A549 (cell line): ENCODE results near the gene MYO19. TPM values are rescaled to one million over a fixed set of nuclear protein-coding genes. Genes with fewer than 3 reads are reported as not detected.
"Not testable (repeated sequence)": the region's sequence is repeated elsewhere in the genome, so short reads cannot be mapped to it uniquely, and the experiment has no call there.

Experiments
- ATAC-seq, 2 experiments: fragments of 200-7000 bp in 1 of 2; fragments of >200 bp in 1 of 2; cut with Nextera tagmentation in 1 of 2; cut with Tn5 transposase in 1 of 2; 3 replicates each; pipeline versions ENCODE4 v1.8.0 to v1.9.1; 2018 to 2020; ENCODE audit warnings: mild to moderate bottlenecking in 1 of 2, moderate library complexity in 1 of 2
- CTCF ChIA-PET: fragments of 300-600 bp; sonication (Branson Sonifier 250); formaldehyde crosslinking; extraction: SDS; loops from one replicate; lab custom pipeline; 2021; ENCODE audit warnings: antibody characterized with exemption, inconsistent platforms; lab: Yijun Ruan, JAX
- POLR2A ChIA-PET: fragments of 350-600 bp; formaldehyde crosslinking; extraction: SDS; loops from one replicate; lab custom pipeline; 2021; ENCODE audit warnings: antibody characterized with exemption, inconsistent platforms; lab: Yijun Ruan, JAX
- DNase-seq, 2 experiments: peaks; one replicate each; pipeline versions ENCODE4 v3.0.0 to v3.0.0-alpha.2; 2011 to 2016; ENCODE audit warnings: low read depth in 1 of 2, low spot score in 1 of 2
- FAIRE-seq: peaks from 2 replicates; lab custom pipeline; 2011; peaks lifted over from hg19 to GRCh38; lab: Jason Lieb, UNC
- H3K27ac ChIP-seq, 2 experiments: fragments of >200 bp; sonication (Bioruptor Twin); formaldehyde crosslinking; 3 replicates each; pipeline ENCODE4 v1.5.1; 2016 to 2017
- H3K4me1 ChIP-seq: fragments of >200 bp; sonication (Bioruptor Twin); formaldehyde crosslinking; 3 replicates; pipeline ENCODE4 v1.6.1; 2016
- H3K4me2 ChIP-seq: fragments of >200 bp; sonication (Bioruptor Twin); formaldehyde crosslinking; 3 replicates; pipeline ENCODE4 v1.6.1; 2016
- H3K4me3 ChIP-seq: fragments of >200 bp; sonication (Bioruptor Twin); formaldehyde crosslinking; 3 replicates; pipeline ENCODE4 v1.5.1; 2016
- H3K9me3 ChIP-seq: fragments of >200 bp; sonication (Bioruptor Twin); formaldehyde crosslinking; 3 replicates; pipeline ENCODE4 v1.6.1; 2016
- BHLHE40 ChIP-seq: IDR thresholded peaks from 2 replicates; pipeline ENCODE4 v1.6.1; 2012; ENCODE audit warnings: low read depth, low read length, inconsistent platforms
- CBX8 ChIP-seq: fragments of 200-600 bp; sonication (generic); IDR thresholded peaks from 2 replicates; pipeline ENCODE4 v1.6.1; 2016
- CEBPB ChIP-seq, 2 experiments: fragments of >200 bp in 1 of 2; sonication (Bioruptor Twin) in 1 of 2; formaldehyde crosslinking in 1 of 2; IDR thresholded peaks; 2 replicates each; pipeline ENCODE4 v1.6.1; 2012 to 2016
- CHD4 ChIP-seq: fragments of 200-600 bp; sonication (generic); IDR thresholded peaks from 2 replicates; pipeline ENCODE4 v1.6.1; 2016; ENCODE audit warnings: antibody characterized with exemption, mild to moderate bottlenecking, borderline replicate concordance
- FOXS1 ChIP-seq: fragments of 250-450 bp; sonication (Bioruptor Pico); IDR thresholded peaks from 2 replicates; pipeline ENCODE4 v1.5.0; 2020; ENCODE audit warnings: mild to moderate bottlenecking, moderate library complexity
- KDM1A ChIP-seq: fragments of 200-600 bp; sonication (generic); IDR thresholded peaks from 2 replicates; pipeline ENCODE4 v1.6.1; 2016; ENCODE audit warnings: low read depth, mild to moderate bottlenecking
- MAZ ChIP-seq: fragments of 150-350 bp; IDR thresholded peaks from 2 replicates; pipeline ENCODE4 v1.6.1; 2014; ENCODE audit warnings: antibody characterized with exemption, low read depth, low read length, borderline replicate concordance
- NR3C1 ChIP-seq: fragments of >200 bp; sonication (Bioruptor Twin); formaldehyde crosslinking; IDR thresholded peaks from 3 replicates; pipeline ENCODE4 v1.6.1; 2017
- POLR2A ChIP-seq: IDR thresholded peaks from 2 replicates; pipeline ENCODE4 v1.6.1; 2012; ENCODE audit warnings: mild to moderate bottlenecking, low read length
- RAD21 ChIP-seq, 2 experiments: fragments of >200 bp in 1 of 2; sonication (Bioruptor Twin) in 1 of 2; formaldehyde crosslinking in 1 of 2; IDR thresholded peaks in 1 of 2; conservative IDR thresholded peaks in 1 of 2; 2 replicates in 1 of 2; 3 replicates in 1 of 2; pipeline ENCODE4 v1.6.1; 2012 to 2018; ENCODE audit warnings: inconsistent platforms in 1 of 2
- RFX5 ChIP-seq: fragments of 450-650 bp; IDR thresholded peaks from 2 replicates; pipeline ENCODE4 v1.7.1; 2014; ENCODE audit warnings: antibody characterized with exemption, mild to moderate bottlenecking, moderate library complexity
- TP53 ChIP-seq: fragments of 250-450 bp; sonication (Bioruptor Pico); IDR thresholded peaks from 2 replicates; pipeline ENCODE4 v1.5.0; 2021; ENCODE audit warnings: mild to moderate bottlenecking, moderate library complexity
- WGBS: methylation state at CpG from one replicate; pipeline ENCODE4 v1.1.6; 2017; ENCODE audit errors: missing lambda C conversion rate; 5-methylcytosine and 5-hydroxymethylcytosine counted together
- polyA plus RNA-seq, 4 experiments: library from polyadenylated mRNA; depleted of rRNA in 3 of 4; stranded (reverse); fragments of >200 nt; fragmentation: RNase III in 1 of 4; extraction: RNeasy Plus Mini Kit Qiagen cat#74134 plus additional on column Dnase treatment in 1 of 4; gene quantifications; 2 replicates in 3 of 4; 3 replicates in 1 of 4; pipeline ENCODE4 v1.2.3, GENCODE V29; 2011 to 2017
- TF ChIP-seq, protein P1 (sequence below): fragments of >200 bp; sonication (Bioruptor Twin); formaldehyde crosslinking; IDR thresholded peaks from 3 replicates; pipeline ENCODE4 v1.6.1; 2016
- TF ChIP-seq, protein P2 (sequence below): IDR thresholded peaks from 2 replicates; pipeline ENCODE4 v1.6.1; 2012
- TF ChIP-seq, protein P3 (sequence below): fragments of 150-350 bp; IDR thresholded peaks from 2 replicates; pipeline ENCODE4 v1.6.1; 2014; ENCODE audit warnings: low read depth, mild to moderate bottlenecking, low read length
- TF ChIP-seq, protein P4 (sequence below): fragments of 450-650 bp; IDR thresholded peaks from 2 replicates; pipeline ENCODE4 v1.6.1; 2014; ENCODE audit warnings: antibody characterized with exemption

Gene MYO19
- polyA plus RNA-seq, 2 of the 4 experiments (the other 2 are of a cell fraction) = 91.7 to 99.0 TPM

DNA sequence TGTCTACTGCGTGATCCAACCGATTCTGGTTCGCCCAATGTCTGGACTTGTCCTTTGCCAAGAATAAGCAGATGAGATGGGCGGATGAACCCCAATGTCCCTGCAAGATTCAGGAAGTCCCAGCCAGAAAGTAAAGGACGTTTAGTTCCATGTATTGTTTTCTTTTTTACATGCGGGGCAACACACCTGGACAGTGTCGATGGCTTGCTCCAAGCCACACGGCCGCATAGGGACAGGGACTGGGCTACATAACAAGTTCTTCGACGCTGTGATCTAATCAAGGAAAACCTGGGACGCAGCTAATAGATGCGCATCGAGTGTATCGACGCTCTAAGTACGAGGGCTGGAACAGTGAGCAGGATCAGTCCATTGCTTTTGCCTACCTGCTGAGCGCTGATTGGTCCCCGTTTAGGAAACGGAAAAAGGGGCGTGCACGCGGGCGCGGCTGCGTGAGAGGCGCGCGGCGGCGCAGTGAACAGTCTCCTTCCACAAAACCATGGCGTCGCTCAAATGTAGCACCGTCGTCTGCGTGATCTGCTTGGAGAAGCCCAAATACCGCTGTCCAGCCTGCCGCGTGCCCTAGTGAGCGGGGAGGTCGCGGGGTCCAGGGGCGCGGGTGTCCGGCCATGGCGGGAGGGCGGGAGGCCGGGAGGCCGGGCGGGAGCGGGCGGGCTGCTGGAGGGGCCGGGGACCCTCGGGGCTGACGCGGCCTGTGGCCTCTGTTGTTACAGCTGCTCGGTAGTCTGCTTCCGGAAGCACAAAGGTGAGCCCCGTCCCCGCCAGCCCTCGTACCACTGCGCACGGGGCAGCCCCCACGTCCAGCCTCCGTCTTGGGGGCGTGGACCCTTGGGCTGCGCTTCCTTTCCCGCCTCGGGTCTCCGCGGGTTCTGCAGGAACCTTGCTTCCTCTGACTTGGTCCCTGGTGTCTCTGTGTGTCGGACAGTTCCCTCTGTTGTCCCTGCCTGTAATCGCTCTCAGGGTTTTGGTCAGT is 48.2 kb downstream of the MYO19 start, which contains the start of gene ZNHIT3 (continued):
- TF ChIP-seq CHD4 (no peak), CEBPB (IDR thresholded peaks at IDR 0.05) (no peak), BHLHE40 (no peak), RFX5 (peak; percentile 65)
- TF ChIP-seq, protein P1, sequence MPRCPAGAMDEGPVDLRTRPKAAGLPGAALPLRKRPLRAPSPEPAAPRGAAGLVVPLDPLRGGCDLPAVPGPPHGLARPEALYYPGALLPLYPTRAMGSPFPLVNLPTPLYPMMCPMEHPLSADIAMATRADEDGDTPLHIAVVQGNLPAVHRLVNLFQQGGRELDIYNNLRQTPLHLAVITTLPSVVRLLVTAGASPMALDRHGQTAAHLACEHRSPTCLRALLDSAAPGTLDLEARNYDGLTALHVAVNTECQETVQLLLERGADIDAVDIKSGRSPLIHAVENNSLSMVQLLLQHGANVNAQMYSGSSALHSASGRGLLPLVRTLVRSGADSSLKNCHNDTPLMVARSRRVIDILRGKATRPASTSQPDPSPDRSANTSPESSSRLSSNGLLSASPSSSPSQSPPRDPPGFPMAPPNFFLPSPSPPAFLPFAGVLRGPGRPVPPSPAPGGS = peak; percentile 75; the same call in 2 of the 3 replicates
- TF ChIP-seq, protein P2, sequence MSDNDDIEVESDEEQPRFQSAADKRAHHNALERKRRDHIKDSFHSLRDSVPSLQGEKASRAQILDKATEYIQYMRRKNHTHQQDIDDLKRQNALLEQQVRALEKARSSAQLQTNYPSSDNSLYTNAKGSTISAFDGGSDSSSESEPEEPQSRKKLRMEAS = peak; percentile 95

DNA sequence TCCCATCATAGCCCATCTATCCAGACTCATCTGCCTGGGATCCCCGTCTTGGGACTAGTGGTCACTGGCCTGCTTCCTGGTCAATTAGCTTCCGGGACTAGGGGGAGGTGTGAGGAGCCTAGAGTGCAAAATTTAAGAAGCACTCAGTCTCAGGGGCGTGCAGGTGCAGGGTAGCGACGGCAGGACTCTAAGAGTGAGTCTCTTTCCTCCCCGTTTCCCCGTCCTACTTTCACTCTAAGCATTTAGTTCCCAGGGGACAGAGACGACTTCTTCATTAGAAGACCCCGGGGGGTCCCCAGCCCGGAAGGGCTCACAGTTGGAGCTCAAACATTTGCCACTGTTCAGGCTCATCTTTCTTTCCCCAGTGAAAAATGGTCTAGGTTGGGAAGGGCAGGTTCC is 48.9 kb downstream of the MYO19 start:
- FAIRE-seq = no peak
- ChIA-PET POLR2A (interaction anchor here (0.5 to 1.1 kb wide), 4 partner anchors 9 to 516 kb away, joined by 3 to 6 read pairs (median 4); no protein-coding TSS in a partner anchor), CTCF (interaction anchor here (0.6 to 2.2 kb wide), 6 partner anchors 9 to 516 kb away, joined by 3 to 10 read pairs (median 5); no protein-coding TSS in a partner anchor)
- ATAC-seq = no peak
- Histone ChIP-seq H3K27ac (peak overlapping the region; percentile 83 to 95), H3K4me2 (peak overlapping the region; percentile 73), H3K9me3 (peaks cover 6% of the 10 kb centered on the region; the same call in 1 of the 3 replicates), H3K4me3 (peak overlapping the region; percentile 86), H3K4me1 (peaks cover 14% of the 10 kb centered on the region)
- DNase-seq = no peak
- 66% methylated on average over 10 of the region's 10 CpGs for WGBS
- TF ChIP-seq, protein P3, sequence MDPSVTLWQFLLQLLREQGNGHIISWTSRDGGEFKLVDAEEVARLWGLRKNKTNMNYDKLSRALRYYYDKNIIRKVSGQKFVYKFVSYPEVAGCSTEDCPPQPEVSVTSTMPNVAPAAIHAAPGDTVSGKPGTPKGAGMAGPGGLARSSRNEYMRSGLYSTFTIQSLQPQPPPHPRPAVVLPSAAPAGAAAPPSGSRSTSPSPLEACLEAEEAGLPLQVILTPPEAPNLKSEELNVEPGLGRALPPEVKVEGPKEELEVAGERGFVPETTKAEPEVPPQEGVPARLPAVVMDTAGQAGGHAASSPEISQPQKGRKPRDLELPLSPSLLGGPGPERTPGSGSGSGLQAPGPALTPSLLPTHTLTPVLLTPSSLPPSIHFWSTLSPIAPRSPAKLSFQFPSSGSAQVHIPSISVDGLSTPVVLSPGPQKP = no peak
- TF ChIP-seq MAZ (no peak), FOXS1 (CRISPR knock-in tag) (no peak)
- TF ChIP-seq, protein P1 = no peak

DNA sequence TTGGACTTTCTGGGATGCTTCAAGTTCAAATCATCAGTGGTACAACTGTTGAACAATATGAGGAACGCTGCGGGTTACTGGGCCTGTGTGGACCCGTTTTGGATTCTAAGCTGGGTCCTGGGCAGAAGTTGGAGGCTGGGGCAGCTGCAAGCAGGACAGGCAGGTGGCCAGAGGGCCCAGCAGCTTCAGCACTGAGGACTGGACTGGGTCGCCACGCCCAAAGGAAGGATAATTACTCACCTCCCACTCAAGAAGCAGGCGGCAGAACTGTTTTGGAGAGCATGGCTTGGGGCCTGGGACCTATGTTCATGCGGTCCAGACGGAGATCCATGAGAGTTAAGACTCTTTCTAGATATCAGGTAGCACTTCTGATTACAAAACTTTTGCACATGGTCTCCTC is 49.6 kb downstream of the MYO19 start:
- ATAC-seq (no peak), FAIRE-seq (no peak), DNase-seq (no peak)
- 82% methylated on average over 8 of the region's 8 CpGs for WGBS
- Histone ChIP-seq H3K27ac (no peak overlapping the region), H3K9me3 (peaks cover 2% of the 10 kb centered on the region; the same call in 1 of the 3 replicates), H3K4me2 (no peak overlapping the region), H3K4me1 (peaks cover 14% of the 10 kb centered on the region), H3K4me3 (no peak overlapping the region)
- ChIA-PET POLR2A (no interaction called here), CTCF (interaction anchor here (0.7 to 2.2 kb wide), 4 partner anchors 21 to 517 kb away, joined by 3 to 10 read pairs (median 6); no protein-coding TSS in a partner anchor)
- TF ChIP-seq TP53 (CRISPR knock-in tag) (no peak), KDM1A (no peak), POLR2A (no peak), RAD21 (conservative IDR thresholded peaks at IDR 0.05 in 1 of 2, IDR thresholded peaks at IDR 0.05 in 1 of 2) (no peak), CBX8 (no peak), NR3C1 (no peak)
- TF ChIP-seq, protein P4, sequence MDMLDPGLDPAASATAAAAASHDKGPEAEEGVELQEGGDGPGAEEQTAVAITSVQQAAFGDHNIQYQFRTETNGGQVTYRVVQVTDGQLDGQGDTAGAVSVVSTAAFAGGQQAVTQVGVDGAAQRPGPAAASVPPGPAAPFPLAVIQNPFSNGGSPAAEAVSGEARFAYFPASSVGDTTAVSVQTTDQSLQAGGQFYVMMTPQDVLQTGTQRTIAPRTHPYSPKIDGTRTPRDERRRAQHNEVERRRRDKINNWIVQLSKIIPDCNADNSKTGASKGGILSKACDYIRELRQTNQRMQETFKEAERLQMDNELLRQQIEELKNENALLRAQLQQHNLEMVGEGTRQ = no peak

DNA sequence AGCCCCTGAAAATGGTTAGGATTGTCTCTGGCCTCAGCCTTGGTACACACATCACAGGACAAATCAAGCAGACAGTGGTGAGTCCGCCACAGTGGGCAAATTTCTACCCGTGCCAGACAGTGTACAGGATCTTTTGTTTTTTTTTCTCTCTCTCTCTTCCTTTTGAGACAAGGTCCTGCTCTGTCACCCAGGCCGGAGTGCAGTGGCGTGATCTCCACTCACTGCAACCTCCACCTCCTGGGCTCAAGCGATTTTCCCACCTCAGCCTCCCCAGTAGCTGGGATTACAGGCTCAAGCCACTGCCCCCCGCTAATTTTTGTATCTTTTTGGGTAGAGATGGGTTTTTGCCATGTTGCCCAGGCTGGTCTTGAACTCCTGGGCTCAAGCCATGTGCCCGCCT is 50.6 kb downstream of the MYO19 start:
- FAIRE-seq, H3K4me2 ChIP-seq, DNase-seq, H3K4me3 ChIP-seq, H3K27ac ChIP-seq, H3K9me3 ChIP-seq, POLR2A ChIA-PET, ATAC-seq: not testable (repeated sequence)
- WGBS = 82% methylated on average over 7 of the region's 7 CpGs
- CTCF ChIA-PET = interaction anchor here (0.8 to 3.4 kb wide), 23 partner anchors 9 to 608 kb away, joined by 3 to 56 read pairs (median 5); partner anchors contain the start of genes DHRS11 and MYO19
- peaks cover 14% of the 10 kb centered on the region for H3K4me1 ChIP-seq
